ENCODE results near the gene KCNJ15.
"Not testable (repeated sequence)": the region's sequence is repeated elsewhere in the genome, so short reads cannot be mapped to it uniquely, and the experiment has no call there.

Gene KCNJ15

DNA sequence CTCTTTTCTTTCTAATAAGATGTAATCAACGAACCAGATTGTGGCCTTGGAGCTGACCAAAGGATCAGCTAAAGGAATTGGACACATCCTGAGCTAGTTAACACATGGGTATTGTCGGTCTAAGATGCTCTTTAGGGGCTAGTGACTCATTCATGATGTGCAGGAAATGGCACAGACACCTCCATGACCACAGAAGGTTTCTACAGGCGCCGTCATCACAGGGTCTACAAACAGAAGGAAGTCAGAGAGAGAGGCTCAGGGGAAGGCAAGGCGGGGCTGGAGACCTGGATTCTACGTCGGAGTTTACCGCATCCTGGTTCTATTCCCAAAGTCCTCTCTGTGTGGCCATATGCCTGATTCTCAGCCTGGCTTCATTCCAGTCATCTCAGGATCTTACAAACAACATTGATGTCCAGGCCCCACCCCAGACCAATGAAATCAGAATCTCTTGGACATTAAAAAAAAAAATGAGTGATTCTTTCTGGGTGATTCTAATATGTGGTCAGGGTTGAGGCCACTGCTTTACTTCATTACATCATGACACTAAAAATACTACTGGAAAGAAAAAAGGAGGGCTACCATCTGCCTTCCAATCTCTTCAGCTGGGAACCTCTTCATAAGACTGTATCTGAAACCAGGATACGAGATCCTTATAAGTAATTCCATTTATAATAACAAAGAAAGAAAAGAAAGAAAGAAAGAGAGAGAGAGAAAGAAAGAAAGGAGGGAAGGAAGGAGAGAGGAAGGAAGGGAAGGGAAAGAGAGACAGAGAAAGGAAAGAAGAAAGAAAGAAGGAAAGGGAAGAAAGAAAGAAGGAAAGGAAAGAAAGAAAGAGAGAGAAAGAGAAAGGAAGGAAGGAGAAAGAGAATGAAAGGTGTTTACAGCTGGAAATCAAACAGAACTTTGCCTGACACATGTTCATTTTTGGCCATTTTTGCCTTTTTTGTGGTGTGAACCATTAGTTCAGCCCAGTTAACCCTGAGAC lies 11.6 kb upstream of the KCNJ15 start:
- no peak for FAIRE-seq

DNA sequence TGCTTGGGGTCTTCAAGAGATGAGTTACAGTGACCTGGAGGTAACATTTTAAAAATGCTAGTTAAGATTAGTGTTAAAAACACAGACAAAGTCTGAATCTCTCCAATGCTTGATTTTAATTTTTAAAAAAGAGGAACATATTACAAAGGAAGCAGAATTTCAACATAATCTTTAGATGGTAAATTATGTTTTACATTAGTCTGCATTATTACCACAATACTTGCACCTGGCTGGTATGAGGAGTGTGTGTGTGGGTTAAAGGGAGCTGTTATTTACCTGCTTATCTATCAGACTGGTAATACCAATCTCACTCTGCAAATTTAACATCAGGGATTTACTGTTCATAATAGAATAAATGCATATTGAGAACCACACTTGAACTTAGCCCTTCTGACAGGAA lies 10.3 kb upstream of the KCNJ15 start:
- no peak for FAIRE-seq

DNA sequence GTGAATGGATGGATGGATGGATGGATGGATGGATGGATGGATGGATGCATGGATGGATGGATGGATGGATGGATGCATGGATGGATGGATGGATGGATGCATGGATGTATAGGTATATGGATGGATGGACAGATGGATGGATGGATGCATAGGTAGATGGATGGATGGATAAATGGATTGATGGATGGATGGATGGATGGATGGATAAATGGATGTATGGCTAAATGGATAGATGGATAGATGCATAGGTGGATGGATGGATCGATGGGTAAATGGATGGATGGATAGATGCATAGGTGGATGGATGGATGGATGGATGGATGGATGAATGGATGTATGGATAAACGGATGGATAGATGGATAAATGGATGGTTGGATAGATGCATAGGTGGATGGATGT lies 9.7 kb upstream of the KCNJ15 start:
- FAIRE-seq: not testable (repeated sequence)

DNA sequence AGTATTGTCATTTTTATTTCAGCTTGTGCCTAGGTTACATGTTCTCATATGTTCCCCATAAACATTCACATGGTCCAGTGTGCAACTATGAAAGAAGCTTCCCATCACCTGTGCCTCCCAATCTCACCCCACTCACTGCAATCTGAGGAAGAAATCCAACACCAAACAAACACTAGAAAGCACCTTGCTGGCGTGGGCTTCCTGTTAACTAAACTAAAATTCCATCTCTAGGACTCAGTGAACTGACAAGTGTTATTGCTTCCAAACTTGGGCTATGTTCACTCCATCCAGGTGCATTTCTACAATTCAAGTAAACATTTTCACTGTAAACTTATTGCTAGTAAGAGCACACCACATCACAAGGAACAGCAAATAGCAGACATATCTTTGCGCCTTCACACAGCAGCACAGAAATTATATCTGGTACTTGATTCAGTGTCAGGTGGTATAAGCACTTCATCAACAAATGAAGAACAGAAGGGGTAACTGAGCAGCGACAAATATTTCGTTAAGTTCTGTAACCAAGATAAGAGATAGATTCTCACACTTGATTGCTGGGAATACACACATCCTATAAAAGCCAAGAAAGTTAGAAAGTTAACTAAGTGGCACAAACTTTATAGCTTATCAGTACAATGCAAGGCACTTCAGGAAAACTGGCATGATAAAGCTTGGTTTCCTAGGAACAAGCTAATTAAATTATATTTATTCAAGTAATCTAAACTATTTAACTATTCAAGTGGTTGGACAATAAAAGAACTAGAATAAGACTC lies 8.9 kb upstream of the KCNJ15 start:
- FAIRE-seq: no peak

DNA sequence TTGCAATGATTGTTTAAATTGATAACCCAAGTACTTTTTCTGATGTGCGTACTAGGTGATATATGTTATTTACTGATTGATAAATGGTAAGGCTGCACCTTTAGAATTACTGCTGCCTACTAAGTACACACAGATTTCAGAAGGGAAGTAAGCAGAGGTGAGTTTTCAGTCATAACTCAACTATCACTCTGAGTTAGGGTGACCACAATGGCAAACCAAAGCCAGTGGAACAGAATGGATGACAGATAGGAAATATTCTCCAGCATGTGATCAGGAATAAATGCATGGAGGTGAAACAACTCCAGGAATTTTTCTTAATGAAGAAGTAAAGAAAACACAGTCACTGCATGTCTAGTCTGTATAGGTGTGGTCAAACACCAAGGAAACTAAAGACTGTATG lies 7.5 kb upstream of the KCNJ15 start:
- no peak for FAIRE-seq

DNA sequence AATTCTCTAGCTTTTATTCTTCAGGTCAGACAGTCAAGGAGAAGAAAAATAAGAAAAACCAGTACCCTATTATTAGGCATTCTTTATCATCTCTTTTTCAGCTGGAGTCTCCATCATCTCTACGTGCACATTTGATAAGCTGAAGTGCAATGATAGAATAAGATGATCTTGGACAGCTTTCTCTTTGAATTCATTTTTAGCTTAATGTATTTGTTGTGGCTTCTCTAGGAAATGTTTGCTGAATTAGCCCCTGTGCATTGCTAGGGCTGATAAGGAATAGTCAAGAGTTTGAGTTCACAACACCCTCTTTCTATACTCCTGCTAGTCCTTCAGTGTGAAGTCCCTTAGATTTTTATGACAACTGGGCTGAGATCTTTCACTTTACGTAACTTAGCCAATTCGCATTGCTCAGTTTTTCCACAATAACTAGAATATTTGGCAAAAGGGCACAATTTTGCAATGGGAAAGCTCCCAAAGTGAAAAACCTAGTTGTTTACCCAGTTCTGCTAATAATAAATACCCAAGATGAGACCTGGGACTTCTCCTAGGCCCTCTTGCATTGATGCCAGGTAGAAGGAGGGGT lies 7.0 kb upstream of the KCNJ15 start:
- no peak for FAIRE-seq

DNA sequence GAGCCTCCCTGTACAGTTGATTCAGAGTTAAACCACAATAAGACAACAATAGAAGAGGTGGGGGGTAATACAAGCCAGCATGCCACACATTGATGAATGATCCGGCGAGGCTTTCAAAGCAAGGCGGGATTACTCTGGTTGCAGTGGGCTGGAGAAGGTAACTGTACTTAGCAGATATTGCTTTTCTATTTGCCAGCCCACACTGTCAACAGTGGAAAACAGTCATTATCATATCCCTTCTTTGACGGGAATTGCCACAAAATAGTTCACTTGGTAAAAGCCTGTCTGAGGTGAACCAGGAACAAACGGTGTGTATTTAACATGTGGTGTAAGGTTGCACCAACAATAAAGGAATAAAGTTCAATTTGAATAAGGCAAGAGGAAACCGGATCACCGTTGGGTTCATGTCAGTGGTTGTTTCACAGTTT lies 5.8 kb upstream of the KCNJ15 start:
- no peak for FAIRE-seq

DNA sequence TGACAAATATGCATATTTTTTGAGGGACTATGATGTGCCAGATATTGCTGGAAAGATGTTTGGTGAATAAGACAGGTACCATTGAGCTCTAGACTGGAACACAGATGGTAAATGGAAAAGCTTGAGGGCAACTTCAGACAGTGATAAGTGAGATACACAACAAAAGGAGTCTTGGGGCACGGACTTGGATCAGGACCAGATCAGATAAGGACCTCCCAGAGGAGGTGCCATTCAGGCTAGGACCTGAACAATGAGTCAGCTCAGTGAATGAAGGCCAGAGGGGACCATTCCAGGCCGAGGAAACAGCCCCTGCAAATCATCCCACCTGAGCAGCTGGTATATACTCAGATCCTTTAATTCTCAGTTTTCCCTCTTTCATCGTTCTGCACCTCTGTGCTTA lies 1.8 kb upstream of the KCNJ15 start:
- FAIRE-seq: no peak

DNA sequence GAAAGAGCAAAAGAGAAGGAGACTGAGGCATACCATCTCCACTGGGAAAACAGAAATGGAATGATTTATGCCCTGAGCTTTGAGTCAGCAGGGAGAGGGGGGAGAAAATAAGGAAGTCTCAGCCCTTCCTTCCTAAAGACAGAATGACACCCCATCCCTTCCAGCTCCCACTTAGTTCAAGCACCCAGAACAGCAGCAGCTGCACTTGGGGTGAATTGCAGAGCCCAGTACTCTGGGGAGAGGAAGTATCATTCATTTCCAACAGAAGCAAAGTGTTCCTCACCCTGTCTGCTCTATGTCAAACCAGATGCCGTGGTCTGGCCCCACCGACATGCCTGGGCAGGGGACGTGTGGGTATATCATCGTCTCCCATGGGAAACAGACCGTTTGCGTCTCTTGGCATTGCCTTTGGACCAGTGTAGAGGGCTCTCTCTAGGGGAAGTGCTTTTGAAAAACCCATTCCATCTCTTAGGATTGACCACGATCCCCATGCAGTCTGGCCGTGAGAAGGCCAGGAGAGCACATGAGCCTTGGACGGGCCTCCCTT lies 1.1 kb upstream of the KCNJ15 start:
- FAIRE-seq: no peak

DNA sequence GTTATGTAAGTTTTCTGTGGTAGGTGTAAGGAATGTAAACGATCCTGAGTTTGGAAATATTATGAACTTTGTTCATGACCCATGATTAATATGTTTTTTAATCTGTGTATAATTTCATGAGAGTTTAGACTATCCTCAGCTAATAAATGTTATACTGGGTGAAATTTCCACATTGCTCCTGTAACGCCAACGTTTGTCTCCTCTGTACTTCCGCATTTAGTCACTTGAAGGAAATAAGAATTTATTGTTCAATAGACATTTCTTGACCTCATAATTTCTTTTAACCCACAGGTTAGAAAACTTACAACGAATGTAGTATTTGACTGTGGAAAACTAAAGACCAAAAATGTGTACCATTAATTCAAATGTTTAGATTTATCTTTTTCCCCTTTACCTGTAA lies 876 bp downstream of the KCNJ15 start:
- FAIRE-seq: no peak

DNA sequence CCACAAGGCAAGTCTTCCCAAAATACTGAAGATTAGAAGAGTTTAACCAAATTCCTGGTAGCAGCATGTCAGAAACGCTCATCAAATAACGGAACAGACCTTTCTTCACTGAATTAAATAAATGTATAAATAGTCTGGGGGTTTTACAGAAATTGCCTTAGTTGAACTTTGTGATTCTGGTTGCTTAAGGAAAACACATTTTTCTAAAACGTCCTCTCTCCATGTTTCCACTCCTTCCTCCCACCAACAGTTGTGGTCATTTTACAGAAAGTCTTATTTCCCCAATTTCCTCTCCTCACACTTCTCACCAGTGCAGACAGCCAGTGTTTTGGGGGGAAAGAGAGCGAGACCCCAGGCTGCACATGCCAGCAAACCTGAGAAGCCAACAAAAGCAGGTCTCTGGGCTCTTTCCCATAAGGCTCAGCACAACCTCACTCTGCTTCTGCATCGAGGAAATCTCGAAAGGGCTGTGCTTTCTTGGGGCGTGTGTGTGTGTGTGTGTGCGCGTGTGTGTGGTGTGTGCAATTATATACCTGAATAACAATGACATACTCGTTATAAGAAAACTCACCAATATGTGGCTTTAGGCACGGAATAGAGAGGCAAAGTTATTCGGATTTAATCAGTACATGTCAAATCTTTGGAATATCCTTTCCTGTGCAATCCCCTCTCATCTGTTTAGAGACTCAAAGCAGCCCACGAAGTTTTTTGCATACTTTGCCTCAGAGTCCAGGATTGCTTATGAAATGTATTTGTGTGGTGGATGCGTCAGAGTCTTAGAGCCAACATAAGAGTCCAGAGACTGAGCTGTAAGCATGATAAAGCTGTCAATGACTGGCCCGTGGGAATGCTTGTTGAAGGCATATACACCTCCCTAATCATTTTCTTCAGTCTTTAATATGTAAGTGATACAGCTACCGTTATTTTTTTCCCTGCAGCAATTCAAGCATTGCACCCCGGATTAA lies 2.0 kb downstream of the KCNJ15 start:
- FAIRE-seq: no peak

DNA sequence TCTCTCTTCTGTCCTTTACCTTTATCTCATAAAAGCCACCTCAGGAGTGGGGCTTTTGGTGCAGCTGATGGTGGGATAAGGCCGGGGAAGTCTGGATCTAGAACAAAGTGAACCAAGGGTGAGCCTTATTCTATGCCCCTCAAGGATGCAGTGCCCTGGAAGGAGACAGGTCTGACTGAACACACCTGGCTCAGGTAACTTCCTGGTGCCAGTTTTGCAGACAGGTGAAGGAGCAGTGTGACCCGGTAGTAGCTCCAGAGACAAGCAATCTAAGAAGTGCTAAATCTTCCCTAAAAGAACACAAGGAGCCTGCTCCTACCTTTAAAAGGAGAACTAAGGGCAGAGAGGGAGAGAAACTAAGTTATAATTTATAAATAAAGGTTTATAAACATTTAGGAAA lies 2.9 kb downstream of the KCNJ15 start:
- FAIRE-seq: no peak

DNA sequence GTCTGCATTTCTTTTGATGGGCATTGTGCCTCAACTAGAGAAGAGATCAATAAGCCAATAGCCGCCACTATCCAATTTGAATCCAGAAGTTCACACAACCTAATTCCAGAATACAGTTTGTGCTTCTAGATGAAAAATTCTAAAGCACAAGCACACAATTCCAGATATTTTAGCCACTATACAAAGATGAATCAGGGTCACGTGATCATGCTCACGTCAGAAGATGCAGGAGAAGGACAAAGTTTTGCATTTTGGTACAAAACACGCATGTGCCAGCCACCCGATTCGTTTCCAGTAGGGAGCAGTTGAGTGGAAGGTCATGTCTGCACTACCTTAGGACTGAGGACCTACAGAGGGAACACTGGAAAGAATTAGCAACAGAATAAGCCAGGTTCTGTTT lies 3.6 kb downstream of the KCNJ15 start:
- no peak for FAIRE-seq

DNA sequence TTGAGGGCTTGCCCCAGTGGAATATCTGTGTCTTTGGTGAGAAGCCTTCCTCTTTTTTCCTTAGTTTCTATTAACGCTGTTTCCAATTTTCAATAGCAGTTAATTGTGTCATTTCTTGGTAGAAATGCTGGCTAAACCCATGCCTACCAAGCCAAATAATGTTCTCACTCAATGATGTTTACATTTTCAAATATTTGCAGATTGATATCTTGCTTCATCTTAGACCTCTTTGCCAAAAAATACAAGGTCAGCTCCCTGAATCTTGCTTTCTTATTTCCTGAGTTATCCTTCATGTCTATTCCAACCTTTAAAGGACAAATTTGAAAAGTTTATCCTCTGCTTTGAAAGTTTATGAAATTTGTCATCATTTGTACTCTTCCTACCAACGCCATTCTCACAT lies 5.1 kb downstream of the KCNJ15 start:
- FAIRE-seq: no peak

DNA sequence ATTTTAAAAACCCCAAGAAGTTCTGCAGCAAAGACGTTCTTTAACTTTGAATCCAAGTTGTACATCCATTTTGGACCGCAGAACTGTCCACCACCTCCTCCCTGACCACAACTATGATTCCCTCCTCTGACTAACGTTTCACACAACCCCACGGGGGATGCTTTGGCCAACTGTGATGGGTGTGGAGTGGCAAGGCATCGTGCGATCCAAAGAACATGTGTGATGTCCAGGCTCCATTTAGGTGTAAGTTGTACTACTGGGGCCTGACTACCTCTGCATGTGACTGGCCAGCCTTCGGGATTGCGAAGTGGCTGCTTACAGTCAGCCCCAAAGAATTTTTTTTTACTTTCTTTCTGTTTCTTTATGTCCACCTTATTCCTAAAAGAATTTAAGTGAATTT lies 6.7 kb downstream of the KCNJ15 start:
- no peak for FAIRE-seq

DNA sequence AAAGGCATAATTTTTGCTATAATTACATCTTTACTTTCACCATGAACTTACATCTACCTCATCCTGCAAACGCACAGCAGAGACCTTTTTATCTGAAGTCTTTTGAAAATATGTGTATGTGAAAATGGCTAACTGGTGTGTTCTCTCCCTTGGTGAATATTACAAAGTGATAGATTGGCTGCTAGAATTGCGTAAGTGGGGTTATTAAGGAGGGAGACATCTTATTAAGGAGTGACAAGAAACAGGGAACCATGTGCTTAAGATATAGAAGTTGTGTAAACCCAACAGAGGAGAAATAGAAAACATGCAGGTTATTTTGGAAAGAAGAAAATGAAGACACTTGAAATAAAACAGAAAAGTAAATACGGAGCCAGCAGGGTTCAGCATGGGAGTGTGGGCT lies 7.8 kb downstream of the KCNJ15 start:
- FAIRE-seq: no peak

DNA sequence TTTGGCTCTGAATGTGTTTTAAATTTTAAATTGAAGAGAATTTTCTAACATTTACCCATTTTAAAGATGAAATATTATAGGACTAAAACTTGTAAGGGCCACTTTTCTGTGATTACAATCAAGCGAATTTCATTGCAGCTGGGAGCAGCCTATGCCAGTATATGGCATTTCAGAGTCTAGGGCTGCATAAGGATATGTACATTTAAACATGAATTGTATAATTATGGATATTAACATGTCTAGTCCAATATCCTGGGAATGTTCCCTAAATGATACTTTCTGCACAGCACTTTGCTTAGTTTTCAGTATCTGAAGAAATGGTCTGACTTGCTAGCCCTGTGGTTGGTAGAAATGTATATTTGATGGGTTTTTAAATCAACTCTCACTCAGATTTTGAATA lies 8.4 kb downstream of the KCNJ15 start:
- FAIRE-seq: no peak

DNA sequence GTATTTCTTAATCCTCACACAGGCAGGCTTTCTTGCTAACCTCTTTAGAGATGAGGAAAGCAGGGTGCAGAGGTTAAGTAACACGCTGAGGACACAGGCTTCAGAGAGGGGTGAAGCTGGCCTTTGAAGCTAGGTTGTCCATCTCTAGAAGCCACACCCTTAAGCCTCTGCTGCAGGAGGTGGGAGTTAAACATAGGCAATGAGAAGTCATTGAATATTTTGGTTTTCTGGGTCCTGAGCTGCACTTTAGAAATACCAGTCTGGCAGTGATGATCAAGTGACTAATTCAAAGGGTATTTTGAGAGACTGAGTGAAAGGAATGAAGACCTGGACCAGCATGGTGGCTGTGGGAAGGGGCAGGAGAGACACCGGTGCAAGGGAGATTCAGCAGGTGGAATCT lies 9.9 kb downstream of the KCNJ15 start:
- FAIRE-seq: no peak

DNA sequence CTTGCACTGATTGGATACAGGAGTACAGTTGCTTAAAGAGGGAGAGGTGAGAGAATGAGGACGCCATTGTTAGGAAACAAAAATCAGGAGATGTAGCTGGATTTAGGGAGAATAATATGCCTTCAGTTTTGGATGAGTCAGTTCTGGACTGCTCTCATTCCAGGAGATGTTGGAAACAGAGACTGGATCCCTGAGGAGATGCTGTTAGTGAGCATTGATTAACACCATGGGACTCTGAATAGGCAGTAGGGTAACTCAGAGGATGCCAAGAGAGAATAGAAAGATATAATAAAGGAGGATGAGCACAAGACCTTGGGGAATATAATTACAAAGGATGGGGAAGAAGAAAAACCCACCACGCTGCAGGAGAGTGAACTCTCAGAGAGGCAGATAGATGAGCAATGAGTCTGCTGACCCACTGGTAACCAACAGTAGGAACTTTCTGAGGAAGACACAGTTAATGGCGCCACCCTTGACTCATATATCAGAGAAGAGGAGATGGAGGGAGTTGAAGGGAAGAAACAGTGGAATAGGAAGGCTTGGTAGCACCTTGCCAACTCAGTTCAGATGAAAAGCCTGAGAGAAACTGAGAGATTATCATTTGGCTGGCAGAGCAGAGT lies 10.5 kb downstream of the KCNJ15 start:
- no peak for FAIRE-seq

DNA sequence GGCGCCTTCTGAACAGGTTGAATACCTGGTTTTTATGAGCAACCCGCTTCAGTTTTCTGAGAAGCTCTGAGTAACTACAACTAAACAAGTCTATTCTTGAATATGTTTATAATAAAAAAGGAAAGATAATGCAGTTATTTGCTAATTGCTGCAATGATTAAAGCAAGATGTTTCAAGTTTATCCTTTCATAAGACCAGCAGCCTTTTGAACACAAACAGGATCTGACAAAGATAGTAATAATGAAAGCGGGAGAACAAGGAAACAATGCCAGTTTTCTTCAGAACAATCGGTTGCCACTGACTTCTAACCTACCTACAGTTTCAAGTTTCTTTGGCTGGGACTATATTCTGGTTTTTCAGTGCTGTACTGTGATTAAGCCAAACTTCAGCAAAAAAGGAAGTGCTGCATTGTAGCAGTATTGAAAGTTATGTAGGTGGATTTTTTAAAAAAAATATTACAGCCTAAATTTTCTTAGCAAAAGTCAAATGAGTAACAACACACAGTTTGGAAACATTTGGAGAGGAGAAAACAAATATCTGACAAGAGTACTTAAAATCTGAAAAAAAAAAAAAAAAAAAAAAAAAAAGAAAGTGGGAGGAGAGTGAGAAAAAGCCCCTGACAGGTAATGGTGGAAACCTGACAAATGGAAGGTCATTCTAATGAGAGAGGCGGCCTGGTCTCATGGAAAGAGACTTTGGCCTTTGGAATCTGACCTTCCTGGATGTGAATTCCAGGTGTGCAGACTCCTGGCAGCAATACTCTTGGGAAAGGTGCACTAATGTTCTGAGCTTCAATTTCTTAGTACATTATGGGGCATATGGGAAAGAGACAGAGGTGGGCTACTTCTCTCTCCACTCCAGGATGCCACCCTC lies 11.4 kb downstream of the KCNJ15 start:
- FAIRE-seq: no peak
